Measurements from ENCODE around the gene EGFL7. TPM values are rescaled to one million over a fixed set of nuclear protein-coding genes. Genes with fewer than 3 reads are reported as not detected.

EGFL7 gene
- total RNA-seq, 1 donor from 2014 or later = 35.0 TPM

DNA sequence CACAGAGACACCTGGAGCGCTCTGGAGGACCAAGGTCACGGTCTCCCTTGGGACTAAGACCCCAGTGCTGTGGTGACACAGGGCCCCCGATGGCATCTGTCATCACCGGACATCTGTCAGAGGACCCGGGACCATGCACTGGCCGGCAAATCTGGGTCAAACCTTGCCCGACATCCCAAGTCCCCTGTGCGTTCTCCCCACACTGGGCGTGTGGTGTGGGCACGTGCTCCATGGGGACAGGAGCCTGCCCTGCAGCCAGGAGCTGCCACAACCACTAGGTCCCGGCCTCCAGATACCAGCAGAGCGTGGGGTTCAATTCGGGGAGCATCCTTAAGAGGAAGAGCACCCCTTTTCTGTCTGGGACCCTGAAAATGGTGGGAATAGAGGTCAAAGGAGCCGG lies 21.0 kb downstream of the EGFL7 start:
- DNase-seq (ENCODE audit: low read depth) = no peak
- no peak overlapping the region for H3K4me3 ChIP-seq (ENCODE audit: low read depth, low read length)
- TF ChIP-seq CTCF (conservative IDR thresholded peaks at IDR 0.05; ENCODE audit: low read depth, low read length) = no peak

DNA sequence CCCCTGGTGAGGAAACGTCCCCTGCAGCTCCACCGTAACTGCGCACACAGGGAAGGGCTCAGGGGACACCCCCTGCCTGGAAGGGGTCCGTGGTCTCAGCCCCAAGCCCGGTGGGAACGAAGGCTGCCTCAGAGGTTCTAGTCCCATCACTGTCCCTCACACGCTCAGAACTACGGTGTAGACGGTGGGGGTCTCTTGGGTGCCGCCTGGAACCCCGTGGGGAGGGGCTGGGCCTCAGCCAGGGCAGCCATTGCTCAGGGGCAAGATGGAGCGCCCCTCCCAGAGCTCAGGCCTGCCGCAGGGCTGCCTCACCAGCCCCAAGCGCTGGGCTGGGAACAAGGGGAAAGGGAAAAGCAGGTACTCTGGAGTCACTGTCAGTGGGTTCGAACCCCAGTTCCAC lies 21.6 kb downstream of the EGFL7 start:
- no peak for TF ChIP-seq CTCF (conservative IDR thresholded peaks at IDR 0.05; ENCODE audit: low read depth, low read length)
- H3K4me3 ChIP-seq (ENCODE audit: low read depth, low read length) = no peak overlapping the region
- DNase-seq (ENCODE audit: low read depth) = no peak

- no peak for DNase-seq (ENCODE audit: low read depth)
- no peak for TF ChIP-seq CTCF (conservative IDR thresholded peaks at IDR 0.05; ENCODE audit: low read depth, low read length)
Measured at GRCh38 chr9:136684799-136685198, 22.1 kb downstream of the EGFL7 start.

GRCh38 chr9:136685216-136685615 lies 22.5 kb downstream of the EGFL7 start:
- H3K4me3 ChIP-seq (ENCODE audit: low read depth, low read length) = no peak overlapping the region
- DNase-seq (ENCODE audit: low read depth) = no peak
- TF ChIP-seq CTCF (conservative IDR thresholded peaks at IDR 0.05; ENCODE audit: low read depth, low read length) = no peak

More at GRCh38 chr9:136684799-136685198, 22.1 kb downstream of the EGFL7 start:
- no peak overlapping the region for H3K4me3 ChIP-seq (ENCODE audit: low read depth, low read length)

DNA sequence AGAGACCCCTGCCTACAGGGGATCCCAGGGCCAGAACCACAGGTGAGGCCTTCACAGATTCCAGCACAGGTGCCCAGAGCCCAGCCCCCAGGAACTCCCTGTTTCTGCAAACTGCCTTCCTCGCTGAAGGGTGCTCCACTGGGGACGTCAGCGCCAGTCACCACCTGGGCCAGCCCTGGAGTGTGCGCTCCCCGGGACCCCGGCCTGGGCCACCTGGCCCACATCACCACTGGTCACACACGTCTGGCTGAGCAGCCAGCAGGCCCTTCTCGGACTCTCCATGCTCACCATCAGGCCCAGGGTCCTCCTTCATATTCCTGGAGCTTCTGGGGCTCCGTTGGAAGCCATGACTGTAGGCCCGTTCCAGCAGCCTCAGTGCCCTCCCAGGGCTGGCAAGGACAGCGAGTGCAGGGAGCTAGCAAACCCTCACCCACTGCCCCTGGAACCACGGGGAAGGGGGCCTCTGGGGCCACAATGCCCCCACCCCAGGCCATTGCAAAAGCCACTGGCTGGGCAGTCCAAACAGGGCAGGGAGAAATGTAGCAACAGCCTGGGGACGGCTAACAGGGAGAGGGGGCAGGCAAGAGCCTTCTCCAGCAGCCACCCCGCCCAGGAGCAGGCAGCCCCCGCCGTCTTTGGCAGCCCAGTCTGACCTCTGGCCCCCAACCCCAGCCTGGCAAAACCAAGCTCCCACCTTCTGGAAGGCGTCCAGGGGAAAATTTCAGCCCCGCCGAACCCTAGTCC lies 23.2 kb downstream of the EGFL7 start:
- TF ChIP-seq CTCF (conservative IDR thresholded peaks at IDR 0.05; ENCODE audit: low read depth, low read length) = no peak

DNA sequence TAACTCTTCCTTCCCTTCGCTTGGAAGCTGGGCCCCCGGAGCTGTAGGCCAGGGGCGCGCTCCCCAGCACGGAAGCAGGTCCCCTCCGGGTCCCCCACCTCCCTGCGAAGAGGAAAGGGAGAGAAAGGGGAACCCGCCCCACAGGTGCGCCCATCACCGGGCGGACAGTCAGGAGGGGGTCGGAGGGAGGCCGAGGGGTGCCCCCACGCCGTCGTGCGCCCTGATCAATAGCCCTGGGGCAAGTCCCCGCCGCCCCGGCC lies 23.7 kb downstream of the EGFL7 start:
- no peak for TF ChIP-seq CTCF (conservative IDR thresholded peaks at IDR 0.05; ENCODE audit: low read depth, low read length)
- H3K4me3 ChIP-seq (ENCODE audit: low read depth, low read length) = peak overlapping the region; percentile 86
- no peak for DNase-seq (ENCODE audit: low read depth)

More for the DNA sequence above, 23.2 kb downstream of the EGFL7 start:
- DNase-seq (ENCODE audit: low read depth) = no peak
- peak overlapping the region; percentile 86 for H3K4me3 ChIP-seq (ENCODE audit: low read depth, low read length)
